ENCODE results near the gene SPRED1.
A peak's percentile ranks its signal among the peaks of the same experiment; 100 is the strongest.
"Not testable (repeated sequence)": the region's sequence is repeated elsewhere in the genome, so short reads cannot be mapped to it uniquely, and the experiment has no call there.

Gene SPRED1

GRCh38 chr15:38237021-38237420, 15.6 kb upstream of the SPRED1 start:
- not testable (repeated sequence) for DNase-seq

- DNase-seq = no peak
Observed at GRCh38 chr15:38238311-38238710, 14.3 kb upstream of the SPRED1 start.

GRCh38 chr15:38242055-38242454, 10.6 kb upstream of the SPRED1 start:
- DNase-seq = peak; percentile 31

GRCh38 chr15:38243278-38244055, 9.2 kb upstream of the SPRED1 start:
- no peak for DNase-seq

- no peak for DNase-seq
Observed at GRCh38 chr15:38247336-38247735, 5.3 kb upstream of the SPRED1 start.

DNA sequence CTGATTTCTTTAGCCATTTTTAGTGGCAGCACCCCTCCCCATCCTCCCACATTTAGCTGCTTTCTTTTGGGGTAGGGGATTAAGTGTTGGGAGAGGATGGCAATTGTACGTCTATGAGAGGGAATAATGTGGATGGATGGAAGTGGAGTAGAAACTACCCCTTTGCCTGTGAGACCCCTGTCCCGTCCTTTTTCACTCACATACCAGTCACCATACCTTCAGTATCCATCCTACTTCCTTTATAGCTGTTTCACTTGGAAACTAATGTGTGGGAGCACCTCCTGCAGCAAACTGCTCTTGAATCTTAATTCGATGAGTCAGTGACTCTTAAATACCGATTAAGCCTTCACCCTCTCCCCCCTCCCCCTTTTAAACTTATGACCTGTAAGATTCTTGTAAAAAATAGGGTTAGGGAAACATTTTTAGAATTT, 730 bp downstream of the SPRED1 start:
- no peak for DNase-seq

- no peak for DNase-seq
Observed at GRCh38 chr15:38254051-38254883, 1.6 kb downstream of the SPRED1 start.

- DNase-seq = no peak
Observed at GRCh38 chr15:38255690-38256089, 3.1 kb downstream of the SPRED1 start.

GRCh38 chr15:38257676-38258075, 5.0 kb downstream of the SPRED1 start:
- no peak for DNase-seq

DNA sequence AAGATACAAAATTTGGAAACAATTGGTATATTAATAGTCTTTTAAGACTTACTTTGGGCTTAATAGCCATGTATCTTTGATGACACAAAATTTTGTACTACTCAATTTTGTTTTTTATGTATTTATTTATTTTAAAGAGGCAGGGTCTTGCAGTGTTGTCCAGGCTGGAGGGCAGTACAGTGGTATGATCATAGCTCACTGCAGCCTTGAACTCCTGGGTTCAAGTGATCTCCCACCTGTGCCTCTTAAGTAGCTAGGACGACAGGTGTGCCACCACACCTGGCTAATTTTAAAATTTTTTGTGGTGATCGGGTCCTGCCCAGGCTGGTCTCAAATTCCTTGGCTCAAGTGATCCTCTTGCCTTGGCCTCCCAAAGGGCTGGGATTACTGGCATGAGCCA, 6.5 kb downstream of the SPRED1 start:
- no peak for DNase-seq

DNA sequence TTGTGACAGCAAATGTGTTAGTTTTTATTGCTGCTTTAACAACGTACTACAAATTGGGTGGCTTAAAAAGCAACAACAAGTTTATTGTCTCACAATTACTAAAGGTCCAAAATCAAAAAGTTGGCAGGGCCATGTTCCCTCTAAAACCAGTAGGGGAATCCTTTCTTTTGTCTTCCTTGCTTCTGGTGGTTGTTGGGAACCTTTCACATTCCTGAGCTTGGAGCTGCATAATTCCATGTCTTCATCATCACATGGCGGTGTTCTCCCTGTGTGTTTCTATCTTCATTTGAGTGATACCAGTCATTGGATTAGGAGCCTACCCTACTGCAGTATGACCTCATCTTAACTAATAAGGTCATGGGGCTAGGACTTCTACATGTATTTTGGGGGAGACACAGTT, 7.4 kb downstream of the SPRED1 start:
- DNase-seq = no peak

GRCh38 chr15:38263251-38263650, 10.6 kb downstream of the SPRED1 start:
- no peak for DNase-seq

- no peak for DNase-seq
Observed at GRCh38 chr15:38263996-38264395, 11.4 kb downstream of the SPRED1 start.

DNA sequence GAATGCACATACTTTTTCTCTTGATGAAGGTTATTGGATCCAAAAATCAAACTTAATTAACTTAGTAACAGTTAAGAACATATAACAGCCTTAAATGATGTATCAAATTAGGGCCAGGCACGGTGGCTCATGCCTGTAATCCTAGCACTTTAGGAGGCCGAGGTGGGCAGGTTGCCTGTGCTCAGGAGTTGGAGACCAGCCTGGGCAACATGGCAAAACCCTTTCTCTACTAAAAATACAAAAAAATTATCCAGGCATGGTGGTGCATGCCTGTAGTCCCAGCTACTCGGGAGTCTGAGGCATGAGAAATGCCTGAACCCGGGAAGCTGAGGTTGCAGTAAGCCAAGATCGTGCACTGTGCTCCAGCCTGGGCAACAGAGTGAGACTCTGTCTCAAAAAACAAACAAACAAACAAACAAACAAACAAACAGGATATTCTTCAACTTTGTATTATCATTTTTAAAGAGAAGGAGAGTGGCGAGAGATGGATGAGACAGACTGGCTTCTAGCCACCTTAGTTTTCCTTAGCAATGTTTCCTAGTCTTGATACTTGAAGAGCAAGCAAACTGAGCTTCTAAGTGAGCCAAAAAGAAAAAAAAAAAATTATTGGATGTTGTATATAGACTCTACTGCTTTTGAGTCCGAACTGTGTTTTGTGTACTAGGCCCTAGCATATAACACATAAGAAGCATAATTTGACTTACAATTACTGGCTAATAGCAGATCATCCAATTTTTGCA, 13.8 kb downstream of the SPRED1 start:
- DNase-seq = no peak

GRCh38 chr15:38267421-38268022, 14.9 kb downstream of the SPRED1 start:
- no peak for DNase-seq

DNA sequence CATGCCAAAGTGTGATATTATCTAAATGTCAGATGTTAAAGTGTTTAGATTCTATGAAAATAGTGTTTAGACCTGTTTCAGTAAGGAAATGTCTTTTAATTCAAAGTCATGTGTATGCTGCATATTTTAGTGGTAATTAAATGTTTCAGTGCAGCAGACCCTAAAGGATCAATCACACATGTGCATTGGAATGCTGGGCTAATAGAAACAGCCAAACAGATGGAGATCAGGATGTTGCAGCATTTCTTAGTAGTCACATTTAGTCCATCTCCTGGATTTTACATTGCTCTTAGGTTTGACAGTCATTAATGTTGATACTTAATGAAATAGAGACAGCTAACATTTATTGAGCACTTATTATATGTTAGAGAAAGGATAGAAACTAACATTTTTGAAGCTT, 18.5 kb downstream of the SPRED1 start:
- no peak for DNase-seq

- DNase-seq = no peak
Observed at GRCh38 chr15:38271895-38272294, 19.3 kb downstream of the SPRED1 start.

DNA sequence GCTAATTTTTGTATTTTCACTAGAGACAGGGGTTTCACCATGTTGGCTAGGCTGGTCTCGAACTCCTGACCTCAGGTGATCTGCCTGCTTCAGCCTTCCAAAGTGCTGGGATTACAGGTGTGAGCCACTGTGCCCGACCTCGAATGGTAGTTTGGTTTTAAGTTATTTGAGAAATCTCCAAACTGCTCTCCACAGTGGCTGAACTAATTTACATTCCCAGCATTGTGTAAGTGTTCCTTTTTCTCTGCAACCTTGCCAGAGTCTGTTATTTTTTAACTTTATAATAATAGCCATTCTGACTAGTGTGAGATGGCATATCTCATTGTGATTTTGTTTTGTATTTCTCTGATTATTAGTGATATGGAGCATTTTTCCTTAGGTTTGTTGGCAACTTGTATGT, 19.8 kb downstream of the SPRED1 start:
- DNase-seq = not testable (repeated sequence)

- no peak for DNase-seq
Observed at GRCh38 chr15:38274135-38274534, 21.5 kb downstream of the SPRED1 start.

DNA sequence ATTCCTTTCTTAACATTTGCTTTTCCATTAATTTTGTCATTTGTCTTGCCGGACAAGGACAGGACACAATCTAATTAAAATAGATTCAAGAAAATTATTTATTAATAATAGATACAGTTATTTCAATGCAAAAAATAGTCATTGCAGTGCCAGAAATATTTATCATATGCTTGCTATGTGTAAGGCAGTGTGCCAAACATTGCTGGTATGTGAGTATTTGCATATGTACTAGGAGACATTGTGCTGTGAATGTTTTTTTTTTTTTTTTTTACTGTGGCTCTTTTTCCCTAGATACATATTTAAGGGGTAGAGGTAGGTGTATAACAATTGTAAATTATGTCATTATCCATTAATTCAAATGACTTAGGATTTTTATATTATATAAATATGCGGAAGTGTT, 23.3 kb downstream of the SPRED1 start:
- DNase-seq = no peak

- DNase-seq = not testable (repeated sequence)
Observed at GRCh38 chr15:38277281-38277680, 24.6 kb downstream of the SPRED1 start.

DNA sequence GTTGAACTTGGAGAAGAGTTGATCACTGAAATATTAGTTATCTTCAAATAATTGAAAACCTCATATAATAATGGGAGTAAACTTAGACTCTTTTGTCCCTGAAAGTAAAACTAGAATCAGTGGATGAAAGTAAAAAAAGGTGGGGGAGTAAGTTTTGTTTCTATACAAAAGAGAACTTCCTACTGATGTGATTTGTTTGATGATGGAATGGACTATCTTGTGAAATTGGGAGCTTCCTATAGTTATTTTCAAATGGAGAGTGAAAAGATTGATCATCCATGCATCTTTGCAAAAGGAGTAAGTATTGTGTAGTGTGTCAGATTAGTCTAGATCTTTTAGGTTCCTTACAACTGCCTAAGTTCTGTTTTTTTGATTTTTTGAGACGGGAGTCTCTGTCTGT, 28.4 kb downstream of the SPRED1 start:
- no peak for DNase-seq

DNA sequence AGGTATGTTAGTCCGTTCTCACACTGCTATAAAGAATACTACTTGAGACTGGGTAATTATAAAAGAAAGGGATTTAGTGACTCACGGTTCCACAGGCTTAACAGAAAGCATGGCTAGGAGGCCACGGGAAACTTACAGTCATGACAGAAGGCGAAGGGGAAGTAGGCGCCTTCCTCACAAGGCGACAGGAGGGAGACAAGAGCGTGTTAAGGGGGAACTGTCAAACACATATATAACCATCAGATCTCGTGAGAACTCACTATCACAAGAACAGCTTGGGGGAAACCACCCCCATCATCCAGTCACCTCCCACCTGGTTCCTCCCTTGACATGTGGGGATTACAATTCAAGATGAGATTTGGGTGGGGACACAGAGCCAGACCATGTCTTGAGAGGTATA, 30.4 kb downstream of the SPRED1 start:
- DNase-seq = no peak

Measured in DMS153 (cell line).